NCI-H345 (cell line): ENCODE measurements around the gene DERL2.
"Not testable (repeated sequence)": the region's sequence is repeated elsewhere in the genome, so short reads cannot be mapped to it uniquely, and the experiment has no call there.

Experiments used
- DNase-seq: peaks from one replicate; lab custom pipeline; 2025; lab: John Stamatoyannopoulos, UW

DERL2 gene

GRCh38 chr17:5437721-5438317 lies 48.2 kb downstream of the DERL2 start:
- no peak for DNase-seq

DNA sequence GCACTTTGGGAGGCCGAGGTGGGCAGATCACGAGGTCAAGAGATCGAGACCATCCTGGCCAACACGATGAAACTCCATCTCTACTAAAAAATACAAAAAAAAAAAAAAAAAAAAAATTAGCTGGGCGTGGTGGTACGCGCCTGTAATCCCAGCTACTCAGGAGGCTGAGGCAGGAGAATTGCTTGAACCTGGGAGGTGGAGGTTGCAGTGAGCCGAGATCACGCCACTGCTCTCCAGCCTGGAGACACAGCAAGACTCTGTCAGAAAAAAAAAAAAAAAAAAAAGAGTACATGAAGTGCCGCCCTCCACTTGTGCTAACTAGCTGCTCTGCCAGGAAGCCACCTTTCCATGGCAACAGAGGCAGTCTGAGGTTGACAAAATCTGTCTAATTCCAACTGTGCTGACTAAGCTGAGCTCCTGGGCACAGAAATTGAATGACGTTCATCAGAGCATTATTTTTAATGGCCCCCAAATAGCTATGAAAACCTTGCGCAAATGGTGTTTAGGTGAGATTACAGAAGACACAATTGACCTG lies 50.1 kb downstream of the DERL2 start:
- DNase-seq, result not testable (repeated sequence)

DNA sequence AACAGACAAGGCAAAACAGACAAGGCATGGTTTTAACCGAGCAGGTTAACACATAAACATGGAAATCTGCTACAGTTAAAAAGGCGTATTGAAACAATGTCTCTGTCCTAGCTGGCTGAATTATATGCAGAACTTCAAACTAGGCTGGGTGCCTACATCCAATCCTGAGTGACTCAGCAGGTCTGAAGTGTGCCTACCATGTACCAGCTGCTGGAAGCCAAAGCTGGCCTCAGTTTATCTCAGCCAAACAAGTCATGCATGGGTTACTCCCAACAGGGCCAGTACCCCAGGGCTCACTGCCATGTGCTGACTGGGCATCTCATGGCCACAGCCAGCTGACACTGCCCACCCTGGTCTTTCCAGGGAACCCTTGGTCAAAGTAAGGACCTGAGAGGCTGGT lies 51.0 kb downstream of the DERL2 start:
- no peak for DNase-seq

DNA sequence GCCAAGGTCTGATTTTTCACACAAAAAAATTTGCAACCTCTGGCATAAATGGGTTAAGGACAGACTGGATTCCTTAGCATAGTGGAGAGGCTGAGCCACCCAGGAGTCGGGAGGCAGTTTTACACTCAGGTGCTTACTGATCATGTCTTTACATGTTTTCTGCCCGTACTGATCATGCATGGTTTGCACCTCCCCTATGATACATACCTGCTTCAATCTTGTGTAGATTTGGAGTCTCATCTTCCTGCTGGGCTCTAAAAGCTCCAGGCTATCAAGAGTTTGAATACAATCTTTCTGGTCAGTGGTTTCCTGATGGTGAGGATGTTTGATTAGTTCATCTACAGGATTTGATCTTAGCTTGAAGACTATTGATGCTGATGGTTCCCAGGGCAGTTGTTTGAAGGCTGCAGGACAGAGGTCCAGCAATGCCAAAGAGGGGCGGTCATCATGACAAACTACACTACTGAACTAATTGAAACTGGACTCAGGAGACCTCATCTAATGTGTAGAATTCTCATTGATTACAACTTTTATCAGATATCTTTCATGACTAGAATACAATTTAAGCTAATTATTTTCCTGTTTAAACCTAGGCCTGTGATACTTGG lies 53.9 kb downstream of the DERL2 start:
- DNase-seq, result no peak

DNA sequence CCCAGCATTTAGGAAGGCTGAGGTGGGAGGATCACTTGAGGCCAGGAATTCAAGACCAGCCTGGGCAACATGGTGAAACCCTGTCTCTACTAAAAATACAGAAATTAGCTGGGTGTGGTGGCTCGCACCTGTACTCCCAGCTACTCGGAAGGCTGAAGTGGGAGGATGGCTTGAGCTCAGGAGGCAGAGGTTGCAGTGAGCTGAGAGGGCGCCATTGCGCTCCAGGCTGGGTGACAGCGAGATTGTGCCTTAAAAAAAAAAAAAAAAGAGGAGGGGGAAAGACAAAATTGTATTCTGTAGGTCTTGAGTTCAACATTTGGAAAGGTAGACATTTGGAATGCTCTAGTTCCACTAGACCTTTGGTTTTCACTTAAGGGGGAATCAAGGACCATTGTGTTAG lies 54.7 kb downstream of the DERL2 start:
- not testable (repeated sequence) for DNase-seq

DNA sequence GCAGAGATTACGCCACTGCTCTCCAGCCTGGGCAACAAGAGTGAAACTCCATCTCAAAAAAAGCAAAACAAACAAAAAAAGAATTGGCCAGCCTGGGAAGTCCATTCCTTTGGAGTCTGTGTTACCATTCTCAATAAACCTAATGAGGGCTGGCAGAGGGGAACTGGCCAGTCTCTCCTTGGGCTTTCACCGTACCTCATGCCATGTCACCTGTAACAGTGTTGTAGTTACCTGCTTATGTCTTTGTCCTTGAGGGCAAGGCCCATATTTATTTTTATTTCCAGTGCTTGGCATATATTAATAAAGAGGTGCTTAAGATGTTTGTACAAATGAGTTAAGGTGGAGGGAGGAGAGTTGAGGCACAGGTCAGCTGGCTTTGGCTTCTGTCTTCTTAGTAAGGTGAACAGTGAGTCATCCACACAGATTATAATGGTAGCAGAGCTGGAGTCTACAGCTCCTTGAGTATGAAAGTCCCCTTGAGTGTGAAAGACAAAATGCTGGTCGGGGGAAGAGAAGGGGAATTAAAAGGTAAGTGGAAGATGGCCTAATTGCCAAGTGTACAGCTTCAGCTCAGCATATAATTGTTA lies 55.5 kb downstream of the DERL2 start:
- no peak for DNase-seq

GRCh38 chr17:5429191-5429887 lies 56.6 kb downstream of the DERL2 start:
- DNase-seq, result peak; percentile 7

- no peak for DNase-seq
Observed at GRCh38 chr17:5425826-5426225, 60.2 kb downstream of the DERL2 start.

DNA sequence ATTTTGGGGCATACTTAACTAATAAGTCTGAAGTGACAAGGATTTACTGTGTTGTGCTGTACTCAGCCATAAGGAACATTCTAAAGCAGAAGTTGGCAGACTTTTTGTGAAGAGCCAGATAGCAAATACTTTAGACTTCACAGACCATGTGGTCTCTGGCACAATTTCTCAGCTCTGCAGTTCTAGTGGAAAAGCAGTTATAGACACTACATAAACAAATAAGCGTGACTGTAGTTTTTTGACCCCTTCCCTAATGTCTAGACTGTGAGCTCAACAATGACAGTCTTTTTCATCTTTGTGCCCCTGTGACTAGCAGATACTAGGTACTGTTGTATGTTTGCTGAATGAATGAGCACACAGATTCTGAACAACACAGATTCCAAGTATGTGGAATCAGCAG lies 61.1 kb downstream of the DERL2 start:
- no peak for DNase-seq

GRCh38 chr17:5422505-5422904 lies 63.5 kb downstream of the DERL2 start:
- DNase-seq, result no peak
